Ovary (tissue), 3 donors: ENCODE results near the gene C18orf32.

Experiments used
- CTCF ChIP-seq, 3 donors: fragments of 450-650 bp in 2 of 3; fragments of 200-600 bp in 1 of 3; IDR thresholded peaks; one replicate each; pipeline versions ENCODE4 v1.5.1 to v1.8.0; 2016 to 2022; ENCODE audit warnings: antibody characterized with exemption in 3 of 3, mild to moderate bottlenecking in 1 of 3
- EP300 ChIP-seq: sonication (generic); formaldehyde crosslinking; IDR thresholded peaks from one replicate; pipeline ENCODE4 v1.6.1; 2017; ENCODE audit warnings: antibody characterized with exemption
- POLR2A ChIP-seq: fragments of 450-650 bp; IDR thresholded peaks from one replicate; pipeline ENCODE4 v1.6.1; 2017; ENCODE audit warnings: antibody characterized with exemption, mild to moderate bottlenecking, moderate library complexity
- donor health status: DM: no; HTN: no; CAD: no.

- TF ChIP-seq POLR2A, result no peak
- no peak for TF ChIP-seq CTCF (IDR thresholded peaks at IDR 0.05)
- TF ChIP-seq EP300, result no peak
Observed at GRCh38 chr18:49459404-49460171, 27.4 kb downstream of the C18orf32 start.
